ENCODE results near the gene SAPCD2.

Gene SAPCD2

DNA sequence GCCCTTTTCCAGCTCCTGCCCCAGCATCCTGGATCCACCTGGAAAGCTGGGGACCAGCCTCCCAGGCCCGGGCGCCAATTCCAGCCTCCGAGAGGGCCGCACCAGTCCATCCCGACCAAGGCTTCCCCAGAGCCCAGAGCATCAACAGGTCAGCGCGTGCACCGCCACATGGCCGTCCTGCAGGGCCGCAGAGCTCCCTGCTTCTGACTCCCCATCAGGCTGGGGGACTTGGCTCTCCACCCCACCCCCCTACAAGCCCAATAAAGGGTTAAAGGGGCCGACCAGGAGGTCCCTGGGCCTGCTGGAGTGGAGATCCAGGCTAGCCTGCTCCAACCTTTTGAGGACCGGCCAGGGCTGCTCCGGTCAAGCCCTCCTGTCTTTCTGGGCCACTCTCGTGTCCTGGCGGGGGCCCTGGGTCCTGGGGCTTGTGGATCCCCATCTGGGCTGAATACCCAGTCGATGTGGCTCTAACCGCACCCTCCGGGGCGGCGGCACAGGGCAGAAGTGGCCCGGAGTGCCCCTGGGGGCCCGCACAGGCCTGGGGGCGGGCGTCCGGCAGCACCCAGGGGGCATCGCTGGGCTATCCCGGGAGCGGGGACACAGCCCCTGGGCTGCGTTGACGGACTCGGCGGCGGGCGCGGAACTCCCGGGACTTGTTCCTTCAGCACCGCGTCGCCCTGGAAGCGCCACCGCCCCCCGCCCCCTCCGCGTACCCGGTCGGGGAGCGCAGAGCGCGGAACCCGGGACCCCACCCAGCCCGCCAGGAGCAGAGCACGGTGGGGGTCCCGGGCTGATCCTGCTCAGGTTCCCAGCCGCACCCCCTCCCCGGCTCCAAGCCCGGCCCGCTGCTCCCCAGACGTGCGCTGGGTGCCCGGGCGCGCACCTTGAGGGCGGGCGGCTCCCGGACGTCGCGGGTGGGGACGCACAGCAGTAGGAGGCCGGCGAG, 17.1 kb downstream of the SAPCD2 start:
- no peak for TF ChIP-seq CTCF (IDR thresholded peaks at IDR 0.05; ENCODE audit: borderline replicate concordance, insufficient read depth, low read depth, low read length)
- no peak overlapping the region for H3K4me3 ChIP-seq (ENCODE audit: low read depth, low read length)

- no peak for TF ChIP-seq CTCF (IDR thresholded peaks at IDR 0.05; ENCODE audit: borderline replicate concordance, insufficient read depth, low read depth, low read length)
- no peak overlapping the region for H3K4me3 ChIP-seq (ENCODE audit: low read depth, low read length)
Measured at GRCh38 chr9:137052293-137052692, 18.1 kb downstream of the SAPCD2 start.

GRCh38 chr9:137051145-137051724, 19.1 kb downstream of the SAPCD2 start:
- TF ChIP-seq CTCF (IDR thresholded peaks at IDR 0.05; ENCODE audit: borderline replicate concordance, insufficient read depth, low read depth, low read length) = no peak
- no peak overlapping the region for H3K4me3 ChIP-seq (ENCODE audit: low read depth, low read length)

DNA sequence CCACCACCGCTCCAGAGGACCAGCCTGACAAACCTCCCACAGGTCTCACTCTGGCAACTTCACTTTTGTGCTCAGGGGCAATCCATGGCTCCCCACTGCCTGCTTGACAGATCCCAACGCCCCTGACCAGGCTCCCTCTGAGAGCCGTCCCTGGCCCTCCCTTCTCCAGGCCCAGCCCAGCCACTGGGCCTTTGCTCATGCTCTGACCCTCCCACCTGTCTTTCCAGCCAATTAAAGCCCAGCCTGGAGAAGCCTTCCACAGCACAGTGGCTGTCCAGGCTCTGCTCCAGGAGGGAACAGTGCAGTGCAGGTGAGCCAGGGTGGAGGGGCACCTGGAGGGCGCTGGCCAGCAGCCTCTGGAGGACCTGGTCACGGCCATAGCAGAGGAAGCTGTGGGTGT, 19.8 kb downstream of the SAPCD2 start:
- TF ChIP-seq CTCF (IDR thresholded peaks at IDR 0.05; ENCODE audit: borderline replicate concordance, insufficient read depth, low read depth, low read length) = no peak
- H3K4me3 ChIP-seq (ENCODE audit: low read depth, low read length) = no peak overlapping the region

- TF ChIP-seq CTCF (IDR thresholded peaks at IDR 0.05; ENCODE audit: borderline replicate concordance, insufficient read depth, low read depth, low read length) = peak; percentile 65
- no peak overlapping the region for H3K4me3 ChIP-seq (ENCODE audit: low read depth, low read length)
Measured at GRCh38 chr9:137049544-137050449, 20.6 kb downstream of the SAPCD2 start.

- no peak for TF ChIP-seq CTCF (IDR thresholded peaks at IDR 0.05; ENCODE audit: borderline replicate concordance, insufficient read depth, low read depth, low read length)
- no peak overlapping the region for H3K4me3 ChIP-seq (ENCODE audit: low read depth, low read length)
Measured at GRCh38 chr9:137048655-137049543, 21.5 kb downstream of the SAPCD2 start.

Data from GM12875 (cell line).